ENCODE results near the gene KLHL2. TPM values are rescaled to one million over a fixed set of nuclear protein-coding genes. Genes with fewer than 3 reads are reported as not detected.
"Not testable (repeated sequence)": the region's sequence is repeated elsewhere in the genome, so short reads cannot be mapped to it uniquely, and the experiment has no call there.

Gene KLHL2
- total RNA-seq, 2 experiments from 2014 or later, result 27.4 to 28.6 TPM

- H3K27me3 Mint-ChIP-seq; H3K9me3 Mint-ChIP-seq; H3K36me3 Mint-ChIP-seq (ENCODE audit: low read depth); POLR2A ChIA-PET; CTCF ChIA-PET; H3K4me3 Mint-ChIP-seq: not testable (repeated sequence)
- peak overlapping the region; percentile 27 for H3K27ac Mint-ChIP-seq
- DNase-seq, result peak; percentile 52
- H3K4me1 Mint-ChIP-seq, result peaks cover 29% of the 10 kb centered on the region
These were observed 48.1 kb downstream of the KLHL2 start for GRCh38 chr4:165255439-165255838.

- H3K4me3 Mint-ChIP-seq; CTCF ChIA-PET; POLR2A ChIA-PET; H3K27me3 Mint-ChIP-seq; H3K36me3 Mint-ChIP-seq (ENCODE audit: low read depth); H3K9me3 Mint-ChIP-seq; DNase-seq: not testable (repeated sequence)
- Mint-ChIP-seq H3K27ac (peak overlapping the region; percentile 34), H3K4me1 (peaks cover 30% of the 10 kb centered on the region)
These were observed 48.8 kb downstream of the KLHL2 start for GRCh38 chr4:165256074-165256659.

- not testable (repeated sequence) for DNase-seq
These were observed 52.4 kb downstream of the KLHL2 start for GRCh38 chr4:165259776-165260175.

GRCh38 chr4:165262306-165262705 lies 54.9 kb downstream of the KLHL2 start:
- H3K27ac Mint-ChIP-seq, CTCF ChIA-PET: not testable (repeated sequence)

More at GRCh38 chr4:165259776-165260175, 52.4 kb downstream of the KLHL2 start:
- CTCF ChIA-PET; H3K27me3 Mint-ChIP-seq; H3K4me3 Mint-ChIP-seq; POLR2A ChIA-PET; H3K36me3 Mint-ChIP-seq (ENCODE audit: low read depth); H3K9me3 Mint-ChIP-seq: not testable (repeated sequence)
- Mint-ChIP-seq H3K4me1 (peaks cover 26% of the 10 kb centered on the region), H3K27ac (peak overlapping the region; percentile 31)

GRCh38 chr4:165263466-165263865 lies 56.1 kb downstream of the KLHL2 start:
- CTCF ChIA-PET, result interaction anchor here (0.6 kb wide), 1 partner anchor 25 kb away, joined by 3 read pairs; no protein-coding TSS in a partner anchor
- peaks cover 28% of the 10 kb centered on the region for H3K36me3 Mint-ChIP-seq (ENCODE audit: low read depth)
- H3K9me3 Mint-ChIP-seq, DNase-seq, H3K27me3 Mint-ChIP-seq, POLR2A ChIA-PET, H3K4me1 Mint-ChIP-seq, H3K4me3 Mint-ChIP-seq, H3K27ac Mint-ChIP-seq: not testable (repeated sequence)

More at GRCh38 chr4:165262306-165262705, 54.9 kb downstream of the KLHL2 start:
- H3K27me3 Mint-ChIP-seq, POLR2A ChIA-PET, DNase-seq, H3K9me3 Mint-ChIP-seq, H3K4me3 Mint-ChIP-seq: not testable (repeated sequence)
- H3K36me3 Mint-ChIP-seq (ENCODE audit: low read depth), result peaks cover 23% of the 10 kb centered on the region
- peaks cover 12% of the 10 kb centered on the region for H3K4me1 Mint-ChIP-seq

GRCh38 chr4:165269931-165270330 lies 62.6 kb downstream of the KLHL2 start:
- DNase-seq, H3K4me3 Mint-ChIP-seq, H3K27me3 Mint-ChIP-seq, H3K27ac Mint-ChIP-seq, H3K4me1 Mint-ChIP-seq, CTCF ChIA-PET, H3K9me3 Mint-ChIP-seq, POLR2A ChIA-PET: not testable (repeated sequence)
- H3K36me3 Mint-ChIP-seq (ENCODE audit: low read depth), result peaks cover 66% of the 10 kb centered on the region

GRCh38 chr4:165273443-165273842 lies 66.1 kb downstream of the KLHL2 start:
- CTCF ChIA-PET, DNase-seq, H3K4me1 Mint-ChIP-seq, H3K27me3 Mint-ChIP-seq, H3K27ac Mint-ChIP-seq, POLR2A ChIA-PET, H3K4me3 Mint-ChIP-seq, H3K9me3 Mint-ChIP-seq: not testable (repeated sequence)
- peaks cover 60% of the 10 kb centered on the region for H3K36me3 Mint-ChIP-seq (ENCODE audit: low read depth)

- H3K4me1 Mint-ChIP-seq, POLR2A ChIA-PET, H3K27ac Mint-ChIP-seq, H3K27me3 Mint-ChIP-seq, CTCF ChIA-PET, H3K9me3 Mint-ChIP-seq, H3K4me3 Mint-ChIP-seq, DNase-seq: not testable (repeated sequence)
- peaks cover 52% of the 10 kb centered on the region for H3K36me3 Mint-ChIP-seq (ENCODE audit: low read depth)
These were observed 68.0 kb downstream of the KLHL2 start for GRCh38 chr4:165275357-165275756.

- CTCF ChIA-PET, result not testable (repeated sequence)
These were observed 72.2 kb downstream of the KLHL2 start for GRCh38 chr4:165279531-165279930.

GRCh38 chr4:165284697-165285096 lies 77.3 kb downstream of the KLHL2 start:
- CTCF ChIA-PET, result interaction anchor here (0.9 kb wide), 1 partner anchor 42 kb away, joined by 3 read pairs; the partner anchor contains the start of gene MSMO1
- H3K4me3 Mint-ChIP-seq, H3K9me3 Mint-ChIP-seq, H3K27me3 Mint-ChIP-seq, POLR2A ChIA-PET, DNase-seq, H3K27ac Mint-ChIP-seq: not testable (repeated sequence)
- peaks cover 29% of the 10 kb centered on the region for H3K4me1 Mint-ChIP-seq
- peaks cover 47% of the 10 kb centered on the region for H3K36me3 Mint-ChIP-seq (ENCODE audit: low read depth)

More at GRCh38 chr4:165279531-165279930, 72.2 kb downstream of the KLHL2 start:
- H3K27me3 Mint-ChIP-seq, H3K4me1 Mint-ChIP-seq, POLR2A ChIA-PET, H3K4me3 Mint-ChIP-seq, H3K27ac Mint-ChIP-seq, DNase-seq, H3K9me3 Mint-ChIP-seq: not testable (repeated sequence)
- peaks cover 52% of the 10 kb centered on the region for H3K36me3 Mint-ChIP-seq (ENCODE audit: low read depth)

GRCh38 chr4:165286619-165287340 lies 79.4 kb downstream of the KLHL2 start:
- H3K9me3 Mint-ChIP-seq, DNase-seq, H3K4me3 Mint-ChIP-seq, H3K27me3 Mint-ChIP-seq, POLR2A ChIA-PET, CTCF ChIA-PET: not testable (repeated sequence)
- H3K36me3 Mint-ChIP-seq (ENCODE audit: low read depth), result peaks cover 45% of the 10 kb centered on the region
- H3K4me1 Mint-ChIP-seq, result peaks cover 32% of the 10 kb centered on the region
- H3K27ac Mint-ChIP-seq, result peak overlapping the region; percentile 66

- Mint-ChIP-seq H3K4me1 (peaks cover 32% of the 10 kb centered on the region), H3K9me3 (peaks cover 4% of the 10 kb centered on the region), H3K27me3 (no peaks in the 10 kb centered on the region), H3K4me3 (no peak overlapping the region), H3K36me3 (ENCODE audit: low read depth) (peaks cover 32% of the 10 kb centered on the region), H3K27ac (peak overlapping the region; percentile 16)
- ChIA-PET POLR2A (no interaction called here), CTCF (interaction anchor here (0.7 to 2.5 kb wide), 2 partner anchors 69 to 158 kb away, joined by 4 to 7 read pairs; no protein-coding TSS in a partner anchor)
- DNase-seq, result no peak
These were observed 80.9 kb downstream of the KLHL2 start for GRCh38 chr4:165288226-165288625.

- peak overlapping the region; percentile 16 for H3K27ac Mint-ChIP-seq
- H3K9me3 Mint-ChIP-seq, result peaks cover 4% of the 10 kb centered on the region
- no peaks in the 10 kb centered on the region for H3K27me3 Mint-ChIP-seq
- peaks cover 32% of the 10 kb centered on the region for H3K4me1 Mint-ChIP-seq
- no peak for DNase-seq
- H3K36me3 Mint-ChIP-seq (ENCODE audit: low read depth), result peaks cover 28% of the 10 kb centered on the region
- H3K4me3 Mint-ChIP-seq, result no peak overlapping the region
- CTCF ChIA-PET, result interaction anchor here (0.7 to 2.5 kb wide), 4 partner anchors 68 to 176 kb away, joined by 3 to 7 read pairs (median 4); partner anchors contain the start of gene TMEM192
- POLR2A ChIA-PET, result no interaction called here
These were observed 81.5 kb downstream of the KLHL2 start for GRCh38 chr4:165288639-165289422.

Measured in activated CD4-positive, alpha-beta memory T cell treated with anti-CD3 and anti-CD28 coated beads, Interleukin-2, amount 10 ng/mL, durations not matched to agents 7 days and 5 days (primary cell).